GM12878 (cell line): ENCODE results near the gene TSBP1. TPM values are rescaled to one million over a fixed set of nuclear protein-coding genes. Genes with fewer than 3 reads are reported as not detected.

ENCODE experiments used
- ATAC-seq: fragments of 200-7000 bp; cut with Tn5 transposase; 3 replicates; pipeline ENCODE4 v1.9.1; 2020; ENCODE audit warnings: mild to moderate bottlenecking, moderate library complexity
- BruUV-seq: library from RNA; stranded (reverse); fragments of 400-500 nt; replicated peaks from 2 replicates; lab custom pipeline; 2021; lab: Mats Ljungman, UMichigan
- CTCF ChIA-PET: fragments of 300-600 bp; sonication (Branson Sonifier 250); formaldehyde crosslinking; extraction: SDS; loops from one replicate; lab custom pipeline; 2021; ENCODE audit warnings: inconsistent platforms; lab: Yijun Ruan, JAX
- POLR2A ChIA-PET: fragments of 350-600 bp; formaldehyde crosslinking; extraction: SDS; loops from one replicate; lab custom pipeline; 2021; ENCODE audit warnings: inconsistent platforms; lab: Charles Lee
- RAD21 ChIA-PET: fragments of 300-600 bp; sonication (Branson Sonifier 250); formaldehyde crosslinking; loops from one replicate; lab custom pipeline; 2023; ENCODE audit warnings: antibody characterized with exemption; ENCODE audit not compliant: unreplicated experiment; lab: Charles Lee
- SMC1A ChIA-PET: fragments of 300-600 bp; sonication (Branson Sonifier 250); formaldehyde crosslinking; loops from one replicate; lab custom pipeline; 2023; ENCODE audit not compliant: unreplicated experiment, uncharacterized antibody; lab: Charles Lee
- DNase-seq: peaks from one replicate; pipeline ENCODE4 v3.0.0-alpha.2; 2011; ENCODE audit warnings: low read depth, low spot score
- FAIRE-seq: peaks from 3 replicates; lab custom pipeline; 2011; peaks lifted over from hg19 to GRCh38; lab: Jason Lieb, UNC
- H2AFZ ChIP-seq: 2 replicates; pipeline ENCODE4 v1.6.0; 2011; ENCODE audit warnings: low read depth, low read length, control low read depth; ENCODE audit not compliant: control insufficient read depth
- H3K27ac ChIP-seq: 2 replicates; pipeline ENCODE4 v1.5.1; 2011; ENCODE audit warnings: control low read depth; ENCODE audit not compliant: control insufficient read depth, insufficient read depth
- H3K27me3 ChIP-seq, 2 experiments: replicated peaks in 1 of 2; 2 replicates each; pipeline versions ENCODE4 v1.6.0 to v1.6.1; 2011; ENCODE audit warnings: low read length in 1 of 2; ENCODE audit not compliant: control insufficient read depth in 2 of 2, insufficient read depth in 2 of 2
- H3K36me3 ChIP-seq, 2 experiments: 2 replicates each; pipeline ENCODE4 v1.5.1; 2011; ENCODE audit warnings: low read length in 1 of 2; ENCODE audit not compliant: control insufficient read depth in 2 of 2, insufficient read depth in 2 of 2
- H3K4me1 ChIP-seq: 2 replicates; pipeline ENCODE4 v1.6.1; 2011; ENCODE audit warnings: mild to moderate bottlenecking, low read length, moderate library complexity, mixed read lengths; ENCODE audit not compliant: control insufficient read depth, insufficient read depth
- H3K4me2 ChIP-seq: 2 replicates; pipeline ENCODE4 v1.6.0; 2011; ENCODE audit warnings: control low read depth; ENCODE audit not compliant: control insufficient read depth, insufficient read depth
- H3K4me3 ChIP-seq: fragments of 200-600 bp; sonication (generic); 2 replicates; pipeline ENCODE4 v1.5.1; 2016
- H3K79me2 ChIP-seq: 2 replicates; pipeline ENCODE4 v1.6.0; 2011; ENCODE audit warnings: low read length; ENCODE audit not compliant: control insufficient read depth, insufficient read depth
- H3K9ac ChIP-seq: 2 replicates; pipeline ENCODE4 v1.8.0; 2011; ENCODE audit warnings: low read length, control low read depth, mixed read lengths; ENCODE audit not compliant: control insufficient read depth, insufficient read depth
- H3K9me3 ChIP-seq: replicated peaks from 3 replicates; pipeline ENCODE4 v1.5.1; 2011; ENCODE audit warnings: mild to moderate bottlenecking, low read length; ENCODE audit not compliant: control insufficient read depth, insufficient read depth
- H4K20me1 ChIP-seq: 2 replicates; pipeline ENCODE4 v1.6.0; 2011; ENCODE audit not compliant: control insufficient read depth, insufficient read depth
- DPF2 ChIP-seq: fragments of 450-650 bp; IDR thresholded peaks from 2 replicates; pipeline ENCODE4 v1.6.1; 2017; ENCODE audit warnings: mild to moderate bottlenecking
- IRF5 ChIP-seq: fragments of 450-650 bp; IDR thresholded peaks from 2 replicates; pipeline ENCODE4 v1.6.1; 2017; ENCODE audit warnings: borderline replicate concordance
- KLF5 ChIP-seq: fragments of 450-650 bp; IDR thresholded peaks from 2 replicates; pipeline ENCODE4 v1.6.1; 2014; ENCODE audit warnings: mild to moderate bottlenecking; ENCODE audit not compliant: partially characterized antibody
- MTA2 ChIP-seq: fragments of 450-650 bp; IDR thresholded peaks from 2 replicates; pipeline ENCODE4 v1.6.1; 2016; ENCODE audit warnings: low read depth, mild to moderate bottlenecking, moderate library complexity
- NFIC ChIP-seq: IDR thresholded peaks from 2 replicates; pipeline ENCODE4 v1.6.1; 2012; ENCODE audit warnings: low read depth, mild to moderate bottlenecking, inconsistent platforms, low read length, moderate library complexity
- RELA ChIP-seq: fragments of 450-650 bp; IDR thresholded peaks from 2 replicates; pipeline ENCODE4 v1.8.0; 2014; ENCODE audit warnings: borderline replicate concordance; ENCODE audit not compliant: partially characterized antibody
- RELB ChIP-seq: fragments of 450-650 bp; IDR thresholded peaks from 2 replicates; pipeline ENCODE4 v1.6.1; 2017; ENCODE audit warnings: low read depth, mild to moderate bottlenecking, moderate library complexity
- SRF ChIP-seq, 2 experiments: IDR thresholded peaks; 2 replicates each; pipeline ENCODE4 v1.6.1; 2011; ENCODE audit warnings: low read depth in 2 of 2, low read length in 2 of 2, mild to moderate bottlenecking in 1 of 2, moderate library complexity in 1 of 2
- TCF3 ChIP-seq: IDR thresholded peaks from 2 replicates; pipeline ENCODE4 v1.6.1; 2012; ENCODE audit warnings: low read depth, mild to moderate bottlenecking, low read length, borderline replicate concordance; ENCODE audit not compliant: insufficient read depth
- whole genome bisulfite sequencing: methylation state at CpG from one replicate; pipeline ENCODE4 v1.1.6; 2016; ENCODE audit warnings: low lambda C conversion rate; ENCODE audit not compliant: insufficient replicate concordance, insufficient coverage; ENCODE audit errors: missing lambda C conversion rate; 5-methylcytosine and 5-hydroxymethylcytosine counted together
- in situ Hi-C: fragments of 300-500 bp; cut with MboI; formaldehyde crosslinking; loops from 9 replicates; pipeline ENCODE4 v1.14.3; 2018; ENCODE audit warnings: mixed read lengths
- intact Hi-C: fragments of 100-400 bp; cut with micrococcal nuclease; formaldehyde crosslinking; loops from one replicate; pipeline ENCODE4 v1.14.2; 2022; ENCODE audit not compliant: unreplicated experiment
- polyA plus RNA-seq, 11 experiments: library from polyadenylated mRNA; depleted of rRNA in 4 of 11; unstranded in 6 of 11; stranded (reverse) in 5 of 11; fragments of >200 nt; fragmentation: Nextera tagmentation in 4 of 11; fragmentation: Illumina TruSeq in 1 of 11; extraction: Ambion mirVana in 4 of 11; extraction: Trizol in 1 of 11; gene quantifications; 1 replicate in 1 of 11; 2 replicates in 10 of 11; pipeline versions ENCODE4 v1.2.1 to v1.2.3, GENCODE V29; 2011 to 2016; ENCODE audit warnings: inconsistent platforms in 2 of 11, missing spikeins in 2 of 11, low read depth in 1 of 11
- total RNA-seq, 4 experiments: library from RNA; depleted of rRNA in 3 of 4; stranded (reverse); fragments of >200 nt in 3 of 4; fragmentation: Illumina TruSeq in 1 of 4; extraction: Trizol in 1 of 4; gene quantifications; 2 replicates each; pipeline versions ENCODE4 v1.2.1 to v1.2.3, GENCODE V29; 2013 to 2021

Gene TSBP1
- total and polyA plus RNA-seq, 10 of the 15 experiments (the other 5 are each of a cell fraction or from before 2014, with no cell fraction given), result not detected

GRCh38 chr6:32411566-32412327 lies 40.0 kb upstream of the TSBP1 start (continued):
- TF ChIP-seq IRF5 (no peak), NFIC (no peak), SRF (IDR thresholded peaks at IDR 0.05; ENCODE audit: low read depth in 2 of 2, low read length in 2 of 2) (no peak), DPF2 (no peak), TCF3 (no peak), RELB (no peak), RELA (no peak)

GRCh38 chr6:32410906-32411305 lies 39.2 kb upstream of the TSBP1 start:
- no peak overlapping the region for H2AFZ ChIP-seq
- intact Hi-C loops (loop anchor here (5.0 kb wide), 1 partner anchor 456 kb away; no protein-coding TSS in a partner anchor), in situ Hi-C loops (loop anchor here (5.0 kb wide), 3 partner anchors 164 to 456 kb away; no protein-coding TSS in a partner anchor)
- H3K36me3 ChIP-seq, result no peaks in the 10 kb centered on the region
- no peak overlapping the region for H3K9ac ChIP-seq
- peaks cover 0 to 2% of the 10 kb centered on the region in 2 experiments; a peak in 2 of 4 replicates for H3K27me3 ChIP-seq
- ChIA-PET CTCF (interaction anchor here (0.8 to 11.1 kb wide), 6 partner anchors 9 to 374 kb away, joined by 3 to 200 read pairs (median 13); no protein-coding TSS in a partner anchor), RAD21 (interaction anchor here (0.6 to 1.4 kb wide), 2 partner anchors 289 to 456 kb away, joined by 3 read pairs; no protein-coding TSS in a partner anchor), SMC1A (interaction anchor here (0.9 to 5.7 kb wide), 10 partner anchors 9 to 375 kb away, joined by 3 to 32 read pairs (median 8); no protein-coding TSS in a partner anchor), POLR2A (no interaction called here)
- H3K4me1 ChIP-seq, result no peaks in the 10 kb centered on the region
- no peak for DNase-seq
- no peaks in the 10 kb centered on the region for H3K79me2 ChIP-seq
- TF ChIP-seq KLF5 (no peak), MTA2 (no peak)
- no peak for ATAC-seq
- no peaks in the 10 kb centered on the region for H3K9me3 ChIP-seq
- WGBS, result 31% methylated on average over 5 of the region's 5 CpGs
- BruUV-seq, result no TSS peak
- FAIRE-seq, result no peak
- H4K20me1 ChIP-seq, result no peaks in the 10 kb centered on the region
- H3K4me3 ChIP-seq, result no peak overlapping the region
- H3K4me2 ChIP-seq, result no peak overlapping the region
- no peak overlapping the region for H3K27ac ChIP-seq
